ENCODE measurements around the gene GPR39.

The GPR39 gene

GRCh38 chr2:132665401-132666140 lies 249.0 kb downstream of the GPR39 start:
- Histone ChIP-seq H3K27me3 (peaks cover 0 to 36% of the 10 kb centered on the region in 2 donors), H3K4me3 (no peak overlapping the region), H3K9me3 (no peaks in the 10 kb centered on the region), H3K27ac (no peak overlapping the region), H3K36me3 (no peaks in the 10 kb centered on the region), H3K4me1 (peaks cover 0 to 23% (median 21%) of the 10 kb centered on the region in 4 donors)
- DNase-seq: no peak
- TF ChIP-seq CTCF (IDR thresholded peaks at IDR 0.05): no peak
- intact Hi-C loops (cut with DNase I; ENCODE audit: low total_unique reads): no loop called here

DNA sequence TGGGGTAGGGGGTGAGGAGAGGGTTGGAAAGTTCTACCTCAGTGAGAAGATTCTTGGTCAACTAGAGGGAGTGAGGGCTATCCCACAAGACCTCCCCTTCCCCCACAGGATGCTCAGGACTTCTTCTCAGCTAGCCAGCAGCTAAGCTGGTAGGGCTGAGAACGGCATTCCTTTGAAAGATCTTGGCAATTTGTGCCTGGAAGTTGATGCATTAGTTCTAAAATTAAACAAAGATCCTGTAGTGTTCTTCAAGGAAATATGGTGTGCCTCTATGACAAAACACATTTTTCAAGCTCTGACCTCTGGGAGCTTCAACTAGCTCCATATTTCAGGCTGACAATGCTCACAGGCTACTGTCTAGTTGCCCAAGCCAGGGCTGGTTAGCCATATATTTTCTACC lies 251.1 kb downstream of the GPR39 start:
- intact Hi-C loops (cut with DNase I; ENCODE audit: low total_unique reads): no loop called here
- Histone ChIP-seq H3K36me3 (no peaks in the 10 kb centered on the region), H3K4me1 (peaks cover 0 to 33% (median 27%) of the 10 kb centered on the region in 4 donors), H3K9me3 (no peaks in the 10 kb centered on the region), H3K27me3 (peaks cover 0 to 41% of the 10 kb centered on the region in 2 donors), H3K27ac (no peak overlapping the region), H3K4me3 (no peak overlapping the region)
- no peak for TF ChIP-seq CTCF (IDR thresholded peaks at IDR 0.05)
- DNase-seq: no peak

- DNase-seq: no peak
- peaks cover 0 to 41% of the 10 kb centered on the region in 2 donors for H3K27me3 ChIP-seq
Measured at GRCh38 chr2:132668189-132668823, 251.7 kb downstream of the GPR39 start.

GRCh38 chr2:132668987-132669907 lies 252.6 kb downstream of the GPR39 start:
- Histone ChIP-seq H3K4me1 (peaks cover 0 to 33% (median 27%) of the 10 kb centered on the region in 4 donors), H3K9me3 (no peaks in the 10 kb centered on the region), H3K27me3 (peaks cover 0 to 44% of the 10 kb centered on the region in 2 donors), H3K36me3 (no peaks in the 10 kb centered on the region), H3K27ac (no peak overlapping the region), H3K4me3 (peak overlapping the region; percentile 31 to 51)
- TF ChIP-seq CTCF (IDR thresholded peaks at IDR 0.05): no peak
- intact Hi-C loops (cut with DNase I; ENCODE audit: low total_unique reads): no loop called here
- peak in 1 of 2 donors; percentile 59 for DNase-seq

More at GRCh38 chr2:132668189-132668823, 251.7 kb downstream of the GPR39 start:
- intact Hi-C loops (cut with DNase I; ENCODE audit: low total_unique reads): no loop called here
- H3K4me3 ChIP-seq: no peak overlapping the region
- H3K36me3 ChIP-seq: no peaks in the 10 kb centered on the region
- H3K9me3 ChIP-seq: no peaks in the 10 kb centered on the region
- peaks cover 0 to 33% (median 27%) of the 10 kb centered on the region in 4 donors for H3K4me1 ChIP-seq
- no peak for TF ChIP-seq CTCF (IDR thresholded peaks at IDR 0.05)
- no peak overlapping the region for H3K27ac ChIP-seq

- Histone ChIP-seq H3K9me3 (no peaks in the 10 kb centered on the region), H3K4me1 (peaks cover 0 to 33% (median 27%) of the 10 kb centered on the region in 4 donors), H3K27ac (no peak within 1 kb of the TSS), H3K36me3 (no peaks in the 10 kb centered on the region), H3K27me3 (peaks cover 0 to 44% of the 10 kb centered on the region in 2 donors), H3K4me3 (peak within 1 kb of the TSS; percentile 31 to 51)
- intact Hi-C loops (cut with DNase I; ENCODE audit: low total_unique reads): no loop called here
- DNase-seq: no peak
- no peak for TF ChIP-seq CTCF (IDR thresholded peaks at IDR 0.05)
Measured at GRCh38 chr2:132669908-132670495, 253.4 kb downstream of the GPR39 start, which contains the start of gene LYPD1. TSS of gene LYPD1 (minus strand) at chr2:132670205. CDS start at chr2:132669932, 273 bp downstream.

All from tibial artery (tissue), 4 donors.